Umbilical cord (tissue), 2 donors: ENCODE results near the gene UBE2Q1. TPM values are rescaled to one million over a fixed set of nuclear protein-coding genes. Genes with fewer than 3 reads are reported as not detected.
A peak's percentile ranks its signal among the peaks of the same experiment; 100 is the strongest.

Experiments
- DNase-seq: peaks from one replicate; pipeline ENCODE4 v3.0.0-alpha.2; 2015; ENCODE audit warnings: low spot score
- total RNA-seq: library from RNA; depleted of rRNA; stranded (reverse); fragments of >200 nt; gene quantifications from one replicate; pipeline ENCODE4 v1.2.3, GENCODE V29; 2014; ENCODE audit warnings: low replicate concordance; ENCODE audit not compliant: insufficient read depth

Gene UBE2Q1
- 13.7 TPM for total RNA-seq

DNA sequence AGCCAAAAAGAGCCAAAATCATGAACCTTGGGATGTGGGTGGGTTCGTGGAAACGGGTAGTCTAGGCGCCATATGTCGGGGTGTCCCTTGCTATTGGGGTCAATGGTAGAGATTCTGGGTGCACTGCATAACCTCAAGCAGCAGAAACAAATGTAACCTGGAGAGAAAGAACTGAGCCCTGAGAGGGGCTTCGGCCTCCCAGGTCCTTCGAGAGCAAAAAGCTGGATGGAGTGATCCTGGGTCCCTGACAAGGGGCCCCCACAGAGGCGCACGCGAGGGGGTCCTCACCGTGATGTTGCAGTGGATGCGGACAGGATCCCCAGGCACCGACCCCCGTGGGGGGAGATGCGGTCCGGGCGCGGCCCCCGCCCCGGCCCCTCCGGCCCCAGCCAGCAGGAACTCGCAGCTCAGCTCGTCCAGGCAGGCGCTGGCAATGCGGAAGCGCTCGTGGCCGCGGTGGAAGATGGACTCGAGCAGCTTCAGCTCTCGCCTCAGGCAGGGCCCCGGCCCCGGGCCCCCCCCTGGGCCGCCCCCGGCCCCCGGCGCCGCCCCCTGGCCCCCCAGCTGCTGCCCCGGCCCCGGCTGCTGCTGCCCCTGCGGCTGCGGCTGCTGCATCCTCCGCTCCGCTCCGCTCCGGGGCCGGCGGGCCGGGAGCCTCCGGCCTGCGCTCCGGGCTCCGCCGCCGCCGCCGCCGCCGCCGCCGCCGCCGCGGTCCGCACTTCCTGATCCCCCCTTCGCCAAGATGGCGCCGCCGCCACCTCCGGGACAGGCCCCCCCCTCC, at the start of gene UBE2Q1:
Gene UBE2Q1 (minus strand): TSS at position 724 of the 781 bp plus-strand sequence. CDS start 109 bp downstream, at position 615.
- DNase-seq = peak; percentile 54

DNA sequence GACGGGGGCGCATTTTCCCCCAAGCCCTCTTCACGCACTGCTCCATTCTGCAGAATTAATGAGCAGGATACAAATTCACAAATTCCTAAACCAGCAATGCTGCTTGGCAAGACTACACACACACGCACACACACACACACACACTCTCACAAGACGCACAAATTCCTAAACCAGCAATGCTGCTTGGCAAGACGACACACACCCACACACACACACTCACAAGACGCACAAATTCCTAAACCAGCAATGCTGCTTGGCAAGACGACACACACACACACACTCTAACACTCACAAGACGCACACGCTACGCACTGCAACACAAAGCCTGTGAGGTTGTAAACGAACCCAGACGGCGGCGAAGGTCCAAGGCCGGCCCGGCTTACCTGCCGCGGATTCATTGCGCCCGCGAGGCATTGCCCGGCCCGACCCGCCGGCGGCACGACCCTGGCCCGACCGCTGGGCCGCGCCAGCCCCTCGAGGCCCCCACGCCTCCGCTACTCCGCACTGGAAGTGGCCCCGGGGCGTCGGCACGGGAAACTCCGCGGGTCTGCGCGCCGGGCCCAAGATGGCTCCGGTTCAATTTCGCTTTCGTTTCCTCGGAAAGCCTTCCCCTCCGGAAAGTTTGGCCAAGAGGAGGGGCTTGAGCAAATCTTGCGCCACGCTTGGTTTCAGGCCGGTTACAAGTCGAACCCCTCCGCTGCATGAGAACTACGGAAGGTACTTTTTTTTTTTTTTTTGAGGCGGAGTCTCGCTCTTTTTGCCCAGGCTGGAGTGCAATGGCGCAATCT, 49.3 kb upstream of the UBE2Q1 start, which contains the start of gene ADAR:
Gene ADAR (minus strand): TSS at position 578 of the 788 bp plus-strand sequence. CDS start 180 bp downstream, at position 398.
- peak; percentile 98 for DNase-seq

DNA sequence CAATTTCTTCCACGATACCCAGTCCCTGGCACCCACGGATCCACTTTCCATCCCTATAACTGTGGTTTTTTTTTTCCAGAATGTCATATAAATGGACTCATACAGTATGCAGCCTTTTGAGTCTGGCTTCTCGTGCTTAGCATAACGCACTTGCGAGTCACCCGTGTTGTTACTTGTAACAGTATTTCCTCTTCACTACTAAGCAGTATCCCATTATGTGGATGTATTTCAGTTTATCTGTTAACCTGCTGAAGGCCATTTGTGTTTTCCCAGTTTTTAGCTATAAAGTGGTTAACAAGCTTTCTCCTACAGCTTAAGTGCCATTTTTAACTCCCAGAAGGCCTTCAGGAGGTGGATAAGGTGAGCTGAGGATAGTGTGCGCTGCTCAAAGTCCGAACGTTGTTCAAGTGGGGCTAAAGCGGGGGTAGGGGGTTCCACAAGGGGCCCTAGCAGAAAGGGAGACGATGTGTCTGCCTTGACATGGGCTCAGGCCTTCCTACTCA, 48.7 kb upstream of the UBE2Q1 start:
- DNase-seq = peak; percentile 38

DNA sequence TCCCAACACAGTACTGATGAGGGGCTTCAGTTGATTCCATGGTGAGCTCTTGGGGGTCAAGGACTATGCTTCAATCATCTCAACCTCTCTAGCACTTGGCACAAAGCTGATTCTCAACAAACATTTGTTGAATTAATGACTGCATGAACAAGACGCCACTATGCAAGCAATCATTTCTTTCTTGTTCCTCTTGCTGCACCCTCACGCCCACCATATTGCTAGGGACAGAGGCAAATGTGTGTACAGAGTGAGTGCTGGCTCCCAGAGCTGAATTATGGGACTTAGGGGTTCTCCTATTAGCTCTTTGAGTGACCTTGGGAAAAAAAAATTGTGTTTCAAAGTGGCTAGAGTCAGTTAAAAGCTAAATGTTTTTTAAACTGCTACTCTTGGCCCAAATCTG, 47.1 kb upstream of the UBE2Q1 start:
- DNase-seq = no peak

DNA sequence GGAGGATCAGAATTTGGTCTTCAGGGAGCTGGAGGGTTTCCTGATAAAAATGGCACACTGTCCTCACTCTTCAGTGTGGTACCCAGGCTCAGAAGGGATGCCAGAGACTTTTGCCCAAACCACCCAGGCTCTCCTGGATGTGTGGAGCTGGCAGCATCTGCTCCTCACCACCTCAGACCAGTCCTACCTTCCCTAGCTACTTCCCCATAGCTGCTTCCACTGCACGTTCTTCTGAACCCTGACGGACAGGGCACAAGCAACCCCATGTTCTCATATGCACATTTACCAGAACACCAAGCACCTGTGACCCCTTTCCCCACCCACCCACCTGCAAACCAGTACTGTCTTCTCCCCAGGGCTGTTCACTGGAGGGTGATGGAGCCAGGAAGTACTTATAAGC, 44.9 kb upstream of the UBE2Q1 start:
- no peak for DNase-seq

DNA sequence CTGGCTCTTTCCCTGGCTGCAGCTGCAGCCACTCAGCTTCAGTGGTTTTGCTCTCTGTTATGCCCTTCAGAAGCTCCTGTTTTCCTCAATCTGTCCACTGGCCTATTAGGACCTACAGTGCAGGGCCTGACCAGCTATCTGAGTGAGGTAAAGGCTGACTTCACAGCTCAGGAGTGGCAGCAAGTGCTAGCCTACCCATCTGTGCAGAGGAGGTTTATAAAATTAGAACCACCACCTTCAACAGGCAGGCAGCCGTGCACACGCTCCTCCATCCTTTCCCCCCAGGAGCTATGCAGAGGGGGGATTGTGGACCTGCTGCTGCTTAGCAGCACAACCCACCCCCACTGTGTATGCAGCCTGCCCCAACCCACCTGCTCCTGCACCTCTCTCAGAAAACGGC, 41.2 kb upstream of the UBE2Q1 start:
- DNase-seq = no peak

- no peak for DNase-seq
Measured at GRCh38 chr1:154598871-154599635, 40.6 kb upstream of the UBE2Q1 start.

DNA sequence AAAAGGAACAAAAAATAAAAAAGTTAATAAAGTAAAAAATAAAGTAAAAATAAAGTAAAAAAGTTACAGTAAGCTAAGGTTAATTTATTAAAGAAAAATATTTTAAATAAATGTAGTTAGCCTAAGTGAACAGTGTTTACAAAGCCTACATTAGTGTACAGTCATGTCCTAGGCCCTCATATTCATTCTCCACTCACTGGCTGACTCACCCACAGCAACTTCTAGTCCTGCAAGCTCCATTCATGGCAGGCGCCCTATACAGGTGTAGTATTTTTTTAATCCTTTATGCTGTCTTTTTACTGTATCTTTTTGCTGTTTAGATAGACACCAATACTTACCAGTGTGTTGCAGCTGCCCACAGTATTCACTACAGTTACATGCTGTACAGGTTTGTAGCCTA, 37.2 kb upstream of the UBE2Q1 start:
- DNase-seq = no peak

- DNase-seq = no peak
Measured at GRCh38 chr1:154594811-154595210, 36.3 kb upstream of the UBE2Q1 start.

DNA sequence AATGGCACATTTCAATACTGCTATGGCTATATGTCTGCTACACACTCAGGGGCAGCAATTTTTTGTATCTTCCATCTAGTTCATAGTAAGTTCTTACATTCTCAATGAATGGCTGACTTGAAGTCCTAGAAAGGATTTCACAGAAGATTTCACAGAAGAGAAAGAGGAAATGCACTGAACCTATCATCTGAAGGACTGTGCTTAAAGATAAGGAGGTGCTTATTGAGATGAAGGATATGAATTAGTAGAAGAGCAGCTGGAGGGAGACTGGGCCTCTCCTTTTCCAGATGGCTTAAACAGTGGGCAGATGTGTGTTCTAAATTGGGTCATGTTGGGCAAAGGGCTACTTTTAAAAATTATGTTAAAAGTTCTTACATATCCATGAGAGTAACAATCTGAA, 34.9 kb upstream of the UBE2Q1 start:
- no peak for DNase-seq

GRCh38 chr1:154591206-154591605, 32.7 kb upstream of the UBE2Q1 start:
- DNase-seq = no peak

DNA sequence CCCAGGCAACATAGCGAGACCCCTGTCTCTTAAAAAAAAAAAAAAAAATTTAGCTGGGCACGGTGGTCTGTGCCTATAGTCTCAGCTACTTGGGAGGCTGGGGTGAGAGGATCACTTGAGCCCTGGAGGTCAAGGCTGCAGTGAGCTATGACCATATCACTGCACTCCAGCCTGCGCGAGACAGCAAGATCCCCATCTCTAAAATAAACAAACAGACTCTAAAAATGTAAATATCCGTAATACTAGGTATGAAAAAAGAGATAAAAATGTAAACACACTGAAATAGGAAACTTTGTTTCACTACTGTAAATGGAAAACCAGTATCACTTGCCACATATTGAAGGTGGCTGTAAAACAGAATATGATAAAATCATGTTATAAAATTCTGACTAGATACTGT, 32.3 kb upstream of the UBE2Q1 start:
- DNase-seq = no peak

- DNase-seq = no peak
Measured at GRCh38 chr1:154589780-154590179, 31.3 kb upstream of the UBE2Q1 start.

DNA sequence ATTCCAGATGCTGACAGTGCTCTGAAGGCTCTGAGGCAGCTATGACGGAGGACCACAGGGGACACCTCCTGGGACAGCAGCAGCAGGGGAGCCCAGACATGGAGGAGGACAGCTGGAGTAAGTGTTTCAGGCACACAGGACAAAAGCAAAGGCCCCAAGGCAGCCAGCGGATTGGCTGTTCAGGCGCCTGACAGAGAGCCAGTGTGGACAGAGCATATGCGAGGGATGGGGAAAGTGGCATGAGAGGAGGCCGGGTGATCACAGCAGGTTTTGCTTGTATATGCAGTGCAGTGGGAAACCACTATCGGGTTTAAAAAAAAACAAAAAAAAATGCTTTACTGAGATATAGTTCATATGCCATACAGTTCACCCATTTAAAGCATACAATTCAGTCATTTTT, 28.2 kb upstream of the UBE2Q1 start:
- DNase-seq = no peak

DNA sequence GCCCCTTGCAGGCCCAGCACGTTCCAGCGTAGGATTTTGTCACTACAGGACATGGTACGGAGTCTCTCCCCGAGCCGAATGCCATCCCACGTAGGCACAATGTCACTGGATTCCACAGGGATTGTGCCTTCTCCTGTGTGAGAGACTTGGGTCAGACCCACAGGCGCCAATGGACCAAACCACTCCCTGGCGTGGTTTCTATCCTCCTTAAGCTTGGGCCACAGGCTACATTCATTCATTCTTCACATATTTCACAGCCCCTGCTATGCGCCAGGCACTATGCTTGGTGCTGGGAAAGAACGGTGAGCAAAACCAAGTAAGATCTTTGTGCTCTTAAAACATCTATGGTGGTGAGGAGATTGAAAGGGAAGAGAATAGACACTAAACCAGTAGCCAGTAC, 27.8 kb upstream of the UBE2Q1 start:
- no peak for DNase-seq

DNA sequence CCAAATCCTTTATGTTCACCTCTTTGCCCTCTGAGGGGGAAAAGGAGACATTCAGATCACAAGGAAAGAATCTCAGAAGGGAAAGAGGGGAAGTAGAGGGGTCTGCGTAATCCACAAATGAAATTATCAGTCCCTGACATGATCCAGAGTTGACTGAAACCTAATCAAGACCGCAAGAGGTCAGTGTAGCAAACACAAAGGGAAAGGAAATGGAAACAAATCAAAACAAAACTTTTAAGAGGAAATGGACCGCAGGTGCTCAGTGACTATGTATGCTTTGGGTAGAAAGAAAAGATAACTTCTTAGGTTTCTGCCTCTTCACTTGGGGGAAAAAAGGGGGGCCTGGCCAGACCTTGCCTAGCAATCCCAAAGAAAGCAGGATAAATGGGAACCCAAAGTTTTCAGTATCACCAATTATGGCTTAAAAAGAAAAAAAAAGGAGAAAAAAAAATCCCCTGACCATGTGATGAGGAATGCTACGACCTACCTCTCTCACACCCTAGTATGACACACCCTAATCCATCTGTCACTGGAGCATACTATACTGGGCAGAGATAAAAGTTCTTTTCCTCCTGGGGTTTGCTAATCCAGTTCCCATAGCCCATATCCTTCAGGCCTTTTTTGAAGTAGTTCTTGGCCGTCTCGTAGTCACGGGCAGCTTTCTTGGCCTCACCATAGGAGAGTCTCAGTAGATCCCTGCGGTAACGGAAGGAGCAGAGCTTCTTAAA, 26.0 kb upstream of the UBE2Q1 start:
- DNase-seq = no peak

- DNase-seq = peak; percentile 35
Measured at GRCh38 chr1:154583773-154584172, 25.3 kb upstream of the UBE2Q1 start.

GRCh38 chr1:154582885-154583284, 24.4 kb upstream of the UBE2Q1 start:
- no peak for DNase-seq

- no peak for DNase-seq
Measured at GRCh38 chr1:154581766-154582165, 23.3 kb upstream of the UBE2Q1 start.

GRCh38 chr1:154579374-154579773, 20.9 kb upstream of the UBE2Q1 start:
- no peak for DNase-seq

GRCh38 chr1:154578058-154578418, 19.6 kb upstream of the UBE2Q1 start:
- peak; percentile 28 for DNase-seq
